ENCODE data around the gene APOBEC3G.

APOBEC3G gene

GRCh38 chr22:39122772-39123470 lies 45.8 kb downstream of the APOBEC3G start:
- DNase-seq (ENCODE audit: low spot score) = no peak

- DNase-seq (ENCODE audit: low spot score) = no peak
These were observed 46.9 kb downstream of the APOBEC3G start for GRCh38 chr22:39123751-39124581.

- no peak for DNase-seq (ENCODE audit: low spot score)
These were observed 48.5 kb downstream of the APOBEC3G start for GRCh38 chr22:39125622-39126021.

GRCh38 chr22:39128508-39128907 lies 51.4 kb downstream of the APOBEC3G start:
- DNase-seq (ENCODE audit: low spot score) = no peak

- DNase-seq (ENCODE audit: low spot score) = no peak
These were observed 52.0 kb downstream of the APOBEC3G start for GRCh38 chr22:39129081-39129480.

- no peak for DNase-seq (ENCODE audit: low spot score)
These were observed 52.7 kb downstream of the APOBEC3G start for GRCh38 chr22:39129746-39130145.

GRCh38 chr22:39130152-39130704 lies 53.2 kb downstream of the APOBEC3G start:
- DNase-seq (ENCODE audit: low spot score) = no peak

GRCh38 chr22:39130892-39131855 lies 54.1 kb downstream of the APOBEC3G start:
- DNase-seq (ENCODE audit: low spot score) = no peak

GRCh38 chr22:39132281-39132680 lies 55.2 kb downstream of the APOBEC3G start:
- no peak for DNase-seq (ENCODE audit: low spot score)

- DNase-seq (ENCODE audit: low spot score) = no peak
These were observed 55.9 kb downstream of the APOBEC3G start for GRCh38 chr22:39132871-39133524.

GRCh38 chr22:39133871-39134270 lies 56.8 kb downstream of the APOBEC3G start:
- DNase-seq (ENCODE audit: low spot score) = no peak

- DNase-seq (ENCODE audit: low spot score) = no peak
These were observed 57.5 kb downstream of the APOBEC3G start for GRCh38 chr22:39134366-39135091.

- no peak for DNase-seq (ENCODE audit: low spot score)
These were observed 58.2 kb downstream of the APOBEC3G start for GRCh38 chr22:39135092-39135896.

- no peak for DNase-seq (ENCODE audit: low spot score)
These were observed 59.2 kb downstream of the APOBEC3G start for GRCh38 chr22:39136317-39136716.
